PFSK-1 (cell line): Measurements from ENCODE around the gene GPNMB.

Experiments
- FOXP2 ChIP-seq: optimal IDR thresholded peaks from 2 replicates; pipeline ENCODE3; 2011; ENCODE audit warnings: borderline replicate concordance, control low read depth, inconsistent platforms; ENCODE audit not compliant: insufficient read depth; ENCODE audit errors: extremely low read length, extremely low read depth
- POLR2AphosphoS5 ChIP-seq: IDR thresholded peaks from 2 replicates; pipeline ENCODE4 v1.6.1; 2012; ENCODE audit warnings: low read depth, mild to moderate bottlenecking, control low read depth, low read length, moderate library complexity
- REST ChIP-seq, 2 experiments: IDR thresholded peaks; 2 replicates each; pipeline versions ENCODE4 v1.6.1 to v1.8.0; 2011 to 2012; ENCODE audit warnings: low read depth in 2 of 2, low read length in 2 of 2, control low read depth in 1 of 2, inconsistent platforms in 1 of 2, mild to moderate bottlenecking in 1 of 2, moderate library complexity in 1 of 2; ENCODE audit not compliant: insufficient read depth in 1 of 2
- SIN3A ChIP-seq: IDR thresholded peaks from 2 replicates; pipeline ENCODE4 v1.6.1; 2012; ENCODE audit warnings: mild to moderate bottlenecking, low read length, moderate library complexity, borderline replicate concordance; ENCODE audit not compliant: insufficient read depth
- TAF1 ChIP-seq: IDR thresholded peaks from 2 replicates; pipeline ENCODE4 v1.6.1; 2012; ENCODE audit warnings: low read length, control low read depth, borderline replicate concordance; ENCODE audit not compliant: insufficient read depth

GRCh38 chr7:23247046-23247602 is 549 bp downstream of the GPNMB start:
- TF ChIP-seq TAF1 (no peak), POLR2AphosphoS5 (no peak), SIN3A (no peak), REST (IDR thresholded peaks at IDR 0.05; ENCODE audit: insufficient read depth in 1 of 2, low read depth in 2 of 2, low read length in 2 of 2) (no peak), FOXP2 (no peak)
